Neuron (in vitro differentiated cells): ENCODE measurements around the gene ODR4.
"Not testable (repeated sequence)": the region's sequence is repeated elsewhere in the genome, so short reads cannot be mapped to it uniquely, and the experiment has no call there.

Experiments used
- H2AFZ ChIP-seq: one replicate; pipeline ENCODE4 v1.6.1; 2013; ENCODE audit warnings: low read depth, mild to moderate bottlenecking, inconsistent platforms, low read length, moderate library complexity
- H3K27me3 ChIP-seq: one replicate; pipeline ENCODE4 v1.6.1; 2013; ENCODE audit warnings: low read length; ENCODE audit not compliant: insufficient read depth
- H3K36me3 ChIP-seq: one replicate; pipeline ENCODE4 v1.6.1; 2013; ENCODE audit warnings: low read length; ENCODE audit not compliant: insufficient read depth
- H3K4me1 ChIP-seq: one replicate; pipeline ENCODE4 v1.6.1; 2013; ENCODE audit warnings: low read length; ENCODE audit not compliant: insufficient read depth
- H3K4me3 ChIP-seq: 2 replicates; pipeline ENCODE4 v1.5.1; 2013; ENCODE audit warnings: mild to moderate bottlenecking, low read length, moderate library complexity
- H3K9me3 ChIP-seq: one replicate; pipeline ENCODE4 v1.6.1; 2013; ENCODE audit warnings: low read length

The ODR4 gene

DNA sequence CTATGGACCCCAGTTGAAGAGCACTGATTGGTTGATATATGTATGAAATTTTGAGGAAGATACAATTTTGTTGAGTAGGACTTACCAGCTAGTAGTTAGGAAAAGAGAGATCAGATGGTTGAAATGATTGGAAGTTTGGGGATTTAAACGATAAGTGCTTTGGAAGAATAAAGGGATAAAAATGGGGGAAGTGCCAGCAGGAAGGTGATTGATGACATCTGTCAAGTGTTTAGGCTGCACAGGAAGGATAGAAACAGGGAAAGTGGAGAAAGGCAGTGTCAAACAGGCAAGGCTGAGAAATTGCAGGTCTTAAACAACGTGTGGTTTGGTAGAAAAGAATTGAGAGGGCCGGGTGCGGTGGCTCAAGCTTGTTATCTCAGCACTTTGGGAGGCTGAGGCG lies 62.9 kb downstream of the ODR4 start:
- Histone ChIP-seq H3K4me3 (no peak overlapping the region), H3K9me3 (no peaks in the 10 kb centered on the region), H2AFZ (no peak overlapping the region), H3K27me3 (no peaks in the 10 kb centered on the region), H3K4me1 (no peaks in the 10 kb centered on the region), H3K36me3 (no peaks in the 10 kb centered on the region)

- Histone ChIP-seq H2AFZ (no peak overlapping the region), H3K9me3 (no peaks in the 10 kb centered on the region), H3K36me3 (no peaks in the 10 kb centered on the region), H3K4me1 (no peaks in the 10 kb centered on the region), H3K27me3 (no peaks in the 10 kb centered on the region), H3K4me3 (no peak overlapping the region)
These were observed 64.9 kb downstream of the ODR4 start for GRCh38 chr1:186440584-186440983.

- H3K4me3 ChIP-seq: no peak overlapping the region
- H3K9me3 ChIP-seq: no peaks in the 10 kb centered on the region
- no peaks in the 10 kb centered on the region for H3K36me3 ChIP-seq
- H3K4me1 ChIP-seq: no peaks in the 10 kb centered on the region
- H2AFZ ChIP-seq: no peak overlapping the region
- H3K27me3 ChIP-seq: no peaks in the 10 kb centered on the region
These were observed 67.2 kb downstream of the ODR4 start for GRCh38 chr1:186442651-186443375.

DNA sequence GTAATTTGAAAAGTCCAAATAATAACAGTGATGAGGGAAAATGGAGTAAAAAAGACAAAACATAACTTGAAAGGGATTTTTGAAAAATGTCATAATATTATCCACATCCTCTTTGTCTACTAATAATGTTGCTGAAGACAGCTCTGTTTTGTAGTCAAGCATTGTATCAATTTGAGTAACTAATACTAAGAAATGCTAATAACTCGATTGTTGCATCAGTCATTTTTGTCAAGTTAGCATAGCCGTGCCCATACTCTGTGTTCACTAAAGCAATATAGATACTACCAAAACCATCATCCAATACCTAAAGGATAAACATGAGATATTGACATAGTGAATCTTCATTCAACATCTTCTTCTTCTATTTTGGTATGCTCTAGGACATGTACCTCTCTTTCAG lies 68.0 kb downstream of the ODR4 start:
- Histone ChIP-seq H3K27me3 (no peaks in the 10 kb centered on the region), H3K36me3 (no peaks in the 10 kb centered on the region), H2AFZ (no peak overlapping the region), H3K4me3 (no peak overlapping the region), H3K9me3 (no peaks in the 10 kb centered on the region), H3K4me1 (no peaks in the 10 kb centered on the region)

GRCh38 chr1:186446152-186446551 lies 70.5 kb downstream of the ODR4 start:
- Histone ChIP-seq H3K9me3 (no peaks in the 10 kb centered on the region), H3K4me3 (no peak overlapping the region), H2AFZ (no peak overlapping the region), H3K36me3 (no peaks in the 10 kb centered on the region), H3K27me3 (no peaks in the 10 kb centered on the region), H3K4me1 (no peaks in the 10 kb centered on the region)

DNA sequence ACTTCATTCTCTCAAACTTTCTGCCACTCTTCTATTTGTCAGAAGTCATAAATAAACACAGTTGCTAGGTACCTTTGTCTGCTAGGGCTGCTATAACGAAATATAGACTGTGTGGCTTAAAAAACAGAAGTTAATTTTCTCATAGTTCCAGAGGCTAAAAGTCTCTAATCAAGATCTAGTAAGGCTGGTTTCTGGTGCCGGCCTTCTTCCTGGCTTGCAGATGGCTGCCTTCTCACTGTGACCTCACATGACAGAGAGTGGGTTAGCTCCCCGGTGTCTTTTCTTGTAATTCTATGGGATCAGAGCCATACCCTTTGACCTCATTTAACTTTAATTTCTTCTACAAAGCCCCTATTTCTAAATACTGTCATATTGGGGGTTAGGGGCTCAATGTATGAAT lies 79.3 kb downstream of the ODR4 start:
- Histone ChIP-seq H2AFZ (no peak overlapping the region), H3K36me3 (no peaks in the 10 kb centered on the region), H3K4me3 (no peak overlapping the region), H3K27me3 (no peaks in the 10 kb centered on the region), H3K9me3 (no peaks in the 10 kb centered on the region), H3K4me1 (no peaks in the 10 kb centered on the region)

DNA sequence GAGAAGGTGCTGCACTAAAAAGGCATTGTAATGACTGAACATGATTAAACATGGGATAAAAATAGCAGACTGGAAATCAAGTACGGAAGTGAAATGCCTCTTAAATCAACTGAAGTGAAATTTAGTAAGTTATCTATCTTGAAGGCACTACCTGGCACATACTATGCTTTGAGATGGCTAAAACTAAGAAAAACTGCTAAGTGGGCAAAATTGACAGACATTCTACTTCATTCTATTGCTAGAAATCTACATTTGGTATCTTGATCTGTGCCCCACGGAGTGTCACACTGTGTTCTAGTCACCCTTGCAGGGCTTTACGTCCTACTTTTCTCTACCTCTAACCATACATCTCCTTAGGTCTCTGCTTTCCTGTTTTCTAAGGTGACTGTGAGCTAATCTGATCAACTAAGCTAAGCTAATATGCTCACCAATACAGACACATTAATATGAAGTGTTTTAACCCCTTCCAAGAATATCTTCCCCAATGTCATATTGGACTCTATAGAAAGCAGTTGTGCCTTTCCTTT lies 81.2 kb downstream of the ODR4 start:
- Histone ChIP-seq H3K27me3 (no peaks in the 10 kb centered on the region), H2AFZ (no peak overlapping the region), H3K4me1 (no peaks in the 10 kb centered on the region), H3K4me3 (no peak overlapping the region), H3K9me3 (no peaks in the 10 kb centered on the region), H3K36me3 (no peaks in the 10 kb centered on the region)

DNA sequence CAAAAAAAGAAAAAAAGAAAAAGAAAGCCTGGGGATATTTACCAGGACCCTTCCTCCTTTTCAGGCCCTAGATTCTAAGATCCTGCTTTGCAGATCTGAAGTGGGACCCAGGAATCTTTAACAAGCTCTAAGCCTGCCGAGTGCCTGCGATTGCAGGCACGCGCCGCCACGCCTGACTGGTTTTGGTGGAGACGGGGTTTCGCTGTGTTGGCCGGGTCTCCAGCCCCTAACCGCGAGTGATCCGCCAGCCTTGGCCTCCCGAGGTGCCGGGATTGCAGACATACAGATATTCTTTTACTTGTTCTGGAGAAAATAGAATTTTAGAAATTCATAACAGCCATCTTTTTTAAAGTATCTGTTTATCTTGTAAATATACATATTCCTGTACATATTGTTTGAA lies 83.5 kb downstream of the ODR4 start:
- H2AFZ ChIP-seq, H3K4me1 ChIP-seq, H3K27me3 ChIP-seq, H3K36me3 ChIP-seq, H3K9me3 ChIP-seq, H3K4me3 ChIP-seq: not testable (repeated sequence)

DNA sequence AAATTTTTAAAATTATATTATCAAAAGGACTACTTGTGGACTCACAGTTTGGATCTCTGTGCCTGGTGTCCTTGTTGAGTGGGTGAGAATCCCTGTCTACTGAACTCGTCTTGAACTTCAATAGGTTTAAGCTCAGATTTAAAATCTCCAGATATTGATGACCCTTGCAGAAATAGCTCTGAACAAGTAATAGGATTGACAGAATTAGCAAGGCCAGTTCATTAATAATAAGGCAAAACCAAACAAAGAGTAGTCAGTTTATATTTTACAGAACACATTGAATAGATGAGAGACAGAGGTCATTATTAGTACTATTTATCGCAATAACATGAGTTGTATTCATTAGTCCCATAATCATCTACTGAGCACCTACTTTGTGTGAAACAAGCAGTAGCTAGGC lies 85.4 kb downstream of the ODR4 start, which contains the start of gene PDC:
Gene PDC (minus strand): TSS at position 101 of the 400 bp plus-strand sequence. CDS start 11,655 bp downstream, outside the sequence.
- no peaks in the 10 kb centered on the region for H3K4me1 ChIP-seq

DNA sequence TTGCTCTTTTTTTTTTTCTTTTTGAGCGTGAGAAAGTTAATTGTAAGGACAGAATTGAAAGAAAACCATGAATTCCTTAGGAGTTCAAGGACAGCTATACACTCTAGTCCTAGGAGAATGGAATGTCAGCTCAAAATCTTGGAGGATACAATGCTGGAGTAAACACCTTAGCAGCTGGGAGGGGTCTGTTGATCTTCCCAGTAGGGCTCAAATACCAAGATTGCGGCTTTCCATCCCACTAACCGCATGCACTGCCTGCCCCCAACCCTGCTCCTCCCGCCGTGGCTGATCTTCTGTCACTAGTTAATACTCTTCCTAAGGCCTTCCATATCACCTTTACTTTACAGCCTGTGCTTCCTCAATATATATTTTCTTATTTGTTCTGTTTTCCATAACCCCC lies 87.9 kb downstream of the ODR4 start:
- H3K36me3 ChIP-seq: no peaks in the 10 kb centered on the region
- H3K9me3 ChIP-seq: no peaks in the 10 kb centered on the region
- H3K4me3 ChIP-seq: no peak overlapping the region
- no peaks in the 10 kb centered on the region for H3K27me3 ChIP-seq
- no peak overlapping the region for H2AFZ ChIP-seq
- H3K4me1 ChIP-seq: no peaks in the 10 kb centered on the region

More for the DNA sequence above, 85.4 kb downstream of the ODR4 start, which contains the start of gene PDC:
- no peak within 1 kb of the TSS for H3K4me3 ChIP-seq
- H2AFZ ChIP-seq: no peak within 1 kb of the TSS
- H3K27me3 ChIP-seq: no peaks in the 10 kb centered on the region
- H3K36me3 ChIP-seq: no peaks in the 10 kb centered on the region
- no peaks in the 10 kb centered on the region for H3K9me3 ChIP-seq

DNA sequence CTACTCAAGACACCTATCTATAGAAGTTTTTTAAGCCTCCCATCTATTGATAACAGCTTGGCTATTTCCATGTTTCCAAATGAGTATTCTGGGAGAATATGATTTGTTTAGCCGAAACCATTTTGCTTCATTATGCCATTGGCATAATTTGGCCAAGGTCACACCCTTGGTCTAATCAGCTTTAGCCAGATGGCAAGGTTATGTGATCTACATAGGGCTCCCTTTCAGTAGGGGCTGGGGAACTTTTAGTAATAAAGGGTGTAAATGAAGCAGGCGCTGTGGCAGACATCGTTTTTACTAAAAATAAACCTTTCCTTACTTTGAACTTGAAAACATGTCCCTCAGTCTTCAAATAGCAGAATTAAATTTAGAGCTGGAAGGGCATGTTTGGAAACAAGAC lies 88.3 kb downstream of the ODR4 start:
- Histone ChIP-seq H3K9me3 (no peaks in the 10 kb centered on the region), H3K4me3 (no peak overlapping the region), H3K36me3 (no peaks in the 10 kb centered on the region), H3K4me1 (no peaks in the 10 kb centered on the region), H3K27me3 (no peaks in the 10 kb centered on the region), H2AFZ (no peak overlapping the region)

- H3K4me3 ChIP-seq, H3K36me3 ChIP-seq, H3K4me1 ChIP-seq, H2AFZ ChIP-seq, H3K27me3 ChIP-seq, H3K9me3 ChIP-seq: not testable (repeated sequence)
These were observed 89.9 kb downstream of the ODR4 start for GRCh38 chr1:186465491-186465890.

DNA sequence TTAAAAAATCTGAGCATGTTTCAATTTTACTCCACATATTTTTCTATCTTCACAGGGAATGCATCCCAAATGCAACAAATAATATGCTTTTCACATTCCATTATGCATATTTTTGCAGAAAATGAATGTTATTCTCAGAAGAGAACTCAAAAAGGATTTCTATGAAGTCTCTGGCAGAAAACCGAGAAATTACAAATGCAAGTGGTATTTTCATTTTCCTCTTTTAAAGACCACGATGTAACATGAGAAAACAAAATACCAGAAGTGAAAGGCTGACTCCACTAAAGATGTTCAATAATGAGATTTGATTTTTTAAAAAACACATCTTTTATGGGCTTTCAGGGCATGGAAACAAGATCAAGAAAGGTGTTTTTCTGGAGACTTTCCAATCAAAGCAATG lies 90.3 kb downstream of the ODR4 start:
- no peaks in the 10 kb centered on the region for H3K27me3 ChIP-seq
- no peaks in the 10 kb centered on the region for H3K9me3 ChIP-seq
- H3K36me3 ChIP-seq: no peaks in the 10 kb centered on the region
- H3K4me1 ChIP-seq: no peaks in the 10 kb centered on the region
- no peak overlapping the region for H2AFZ ChIP-seq
- no peak overlapping the region for H3K4me3 ChIP-seq
